Caco-2 (cell line): ENCODE data around the gene GBP2. TPM values are rescaled to one million over a fixed set of nuclear protein-coding genes. Genes with fewer than 3 reads are reported as not detected.

Experiments used
- BruUV-seq: library from RNA; stranded (reverse); fragments of 400-500 nt; replicated peaks from 2 replicates; lab custom pipeline; 2021; lab: Mats Ljungman, UMichigan
- CTCF ChIA-PET: fragments of 300-600 bp; sonication (Branson Sonifier 250); formaldehyde crosslinking; loops from one replicate; lab custom pipeline; 2022; ENCODE audit warnings: antibody characterized with exemption; lab: Charles Lee
- POLR2A ChIA-PET: fragments of 300-600 bp; sonication (Branson Sonifier 250); formaldehyde crosslinking; loops from one replicate; lab custom pipeline; 2022; ENCODE audit warnings: antibody characterized with exemption; lab: Charles Lee
- DNase-seq, 2 experiments: peaks; one replicate each; pipeline versions ENCODE4 v3.0.0 to v3.0.0-alpha.2; 2020 to 2022
- H3K27me3 ChIP-seq: replicated peaks from 2 replicates; pipeline ENCODE4 v1.6.0; 2011; ENCODE audit warnings: low read length; ENCODE audit not compliant: control insufficient read depth, insufficient read depth
- H3K36me3 ChIP-seq: 2 replicates; pipeline ENCODE4 v1.5.1; 2011; ENCODE audit warnings: low read length; ENCODE audit not compliant: control insufficient read depth, insufficient read depth
- H3K4me1 ChIP-seq: fragments of 250-450 bp; sonication (Bioruptor Pico); 2 replicates; pipeline ENCODE4 v1.5.1; 2020; ENCODE audit warnings: mild to moderate bottlenecking
- H3K4me3 ChIP-seq: 2 replicates; pipeline ENCODE4 v1.5.1; 2011; ENCODE audit warnings: low read depth, mild to moderate bottlenecking, control low read depth, low read length
- H3K9me3 ChIP-seq: fragments of 250-450 bp; sonication (Bioruptor Pico); 2 replicates; pipeline ENCODE4 v1.5.1; 2020; ENCODE audit warnings: mild to moderate bottlenecking, moderate library complexity
- H3K27ac Mint-ChIP-seq: one replicate; pipeline ENCODE4 v1.8.0; 2022; ENCODE audit warnings: mixed read lengths; ENCODE audit not compliant: unreplicated experiment
- H3K27me3 Mint-ChIP-seq: one replicate; pipeline ENCODE4 v1.8.0; 2022; ENCODE audit warnings: mixed read lengths; ENCODE audit not compliant: insufficient read depth, unreplicated experiment
- H3K36me3 Mint-ChIP-seq: one replicate; pipeline ENCODE4 v1.8.0; 2022; ENCODE audit warnings: mild to moderate bottlenecking, mixed read lengths; ENCODE audit not compliant: insufficient read depth, unreplicated experiment
- H3K4me1 Mint-ChIP-seq: one replicate; pipeline ENCODE4 v1.8.0; 2022; ENCODE audit warnings: low read depth, mixed read lengths; ENCODE audit not compliant: unreplicated experiment
- H3K4me3 Mint-ChIP-seq: one replicate; pipeline ENCODE4 v1.8.0; 2022; ENCODE audit warnings: mild to moderate bottlenecking, moderate library complexity, mixed read lengths; ENCODE audit not compliant: unreplicated experiment
- H3K9me3 Mint-ChIP-seq: one replicate; pipeline ENCODE4 v1.8.0; 2022; ENCODE audit warnings: mixed read lengths; ENCODE audit not compliant: unreplicated experiment
- CTCF ChIP-seq, 2 experiments: fragments of 200-600 bp in 1 of 2; IDR thresholded peaks; 1 replicate in 1 of 2; 2 replicates in 1 of 2; pipeline versions ENCODE4 v1.5.1 to v1.8.0; 2011 to 2022; ENCODE audit warnings: antibody characterized with exemption in 1 of 2, control low read depth in 1 of 2, inconsistent platforms in 1 of 2, low read depth in 1 of 2, low read length in 1 of 2, mild to moderate bottlenecking in 1 of 2, moderate library complexity in 1 of 2; ENCODE audit not compliant: insufficient read depth in 1 of 2, severe bottlenecking in 1 of 2, unreplicated experiment in 1 of 2
- intact Hi-C: fragments of 100-400 bp; cut with micrococcal nuclease; formaldehyde crosslinking; loops from one replicate; pipeline ENCODE4 v1.10.0; 2022; ENCODE audit not compliant: unreplicated experiment
- total RNA-seq: library from RNA; stranded (reverse); gene quantifications from 2 replicates; pipeline ENCODE4 v1.2.3, GENCODE V29; 2022

GBP2 gene
- total RNA-seq, 1 experiment from 2014 or later = 0.23 TPM

GRCh38 chr1:89143484-89143883 is 17.6 kb upstream of the GBP2 start:
- no peaks in the 10 kb centered on the region for H3K27me3 ChIP-seq
- intact Hi-C loops = loop anchor here (10.0 kb wide), 1 partner anchor 311 kb away; no protein-coding TSS in a partner anchor
- H3K36me3 ChIP-seq = no peaks in the 10 kb centered on the region
- no peaks in the 10 kb centered on the region for H3K9me3 Mint-ChIP-seq
- no peak overlapping the region for H3K27ac Mint-ChIP-seq
- BruUV-seq = no TSS peak
- no peak for TF ChIP-seq CTCF (IDR thresholded peaks at IDR 0.05; ENCODE audit: insufficient read depth in 1 of 2, low read depth in 1 of 2, low read length in 1 of 2, severe bottlenecking in 1 of 2, unreplicated experiment in 1 of 2)
- no peaks in the 10 kb centered on the region for H3K9me3 ChIP-seq
- ChIA-PET POLR2A (no interaction called here), CTCF (no interaction called here)
- H3K36me3 Mint-ChIP-seq = no peaks in the 10 kb centered on the region
- no peaks in the 10 kb centered on the region for H3K4me1 Mint-ChIP-seq
- no peaks in the 10 kb centered on the region for H3K4me1 ChIP-seq
- no peak for DNase-seq
- no peaks in the 10 kb centered on the region for H3K27me3 Mint-ChIP-seq
- H3K4me3 ChIP-seq = no peak overlapping the region
- H3K4me3 Mint-ChIP-seq = no peak overlapping the region

- intact Hi-C loops = loop anchor here (10.0 kb wide), 1 partner anchor 313 kb away; no protein-coding TSS in a partner anchor
- no peaks in the 10 kb centered on the region for H3K4me1 Mint-ChIP-seq
- Histone ChIP-seq H3K4me1 (no peaks in the 10 kb centered on the region), H3K9me3 (no peaks in the 10 kb centered on the region), H3K36me3 (no peaks in the 10 kb centered on the region), H3K4me3 (no peak overlapping the region), H3K27me3 (no peaks in the 10 kb centered on the region)
- no peak for DNase-seq
- H3K36me3 Mint-ChIP-seq = no peaks in the 10 kb centered on the region
- no TSS peak for BruUV-seq
- POLR2A ChIA-PET = no interaction called here
- no peaks in the 10 kb centered on the region for H3K27me3 Mint-ChIP-seq
- no peak overlapping the region for H3K4me3 Mint-ChIP-seq
- H3K9me3 Mint-ChIP-seq = no peaks in the 10 kb centered on the region
- no peak for TF ChIP-seq CTCF (IDR thresholded peaks at IDR 0.05; ENCODE audit: insufficient read depth in 1 of 2, low read depth in 1 of 2, low read length in 1 of 2, severe bottlenecking in 1 of 2, unreplicated experiment in 1 of 2)
- CTCF ChIA-PET = no interaction called here
- H3K27ac Mint-ChIP-seq = no peak overlapping the region
Measured at GRCh38 chr1:89142160-89142559, 16.2 kb upstream of the GBP2 start.

- no peak for DNase-seq
- no peaks in the 10 kb centered on the region for H3K36me3 ChIP-seq
- Mint-ChIP-seq H3K27me3 (peaks cover 3% of the 10 kb centered on the region), H3K4me1 (no peaks in the 10 kb centered on the region), H3K36me3 (no peaks in the 10 kb centered on the region), H3K9me3 (no peaks in the 10 kb centered on the region), H3K27ac (no peak overlapping the region), H3K4me3 (no peak overlapping the region)
- ChIA-PET CTCF (no interaction called here), POLR2A (no interaction called here)
- intact Hi-C loops = no loop called here
- BruUV-seq = no TSS peak
- no peaks in the 10 kb centered on the region for H3K27me3 ChIP-seq
- no peak for TF ChIP-seq CTCF (IDR thresholded peaks at IDR 0.05; ENCODE audit: insufficient read depth in 1 of 2, low read depth in 1 of 2, low read length in 1 of 2, severe bottlenecking in 1 of 2, unreplicated experiment in 1 of 2)
- H3K4me1 ChIP-seq = no peaks in the 10 kb centered on the region
- no peaks in the 10 kb centered on the region for H3K9me3 ChIP-seq
- no peak overlapping the region for H3K4me3 ChIP-seq
Measured at GRCh38 chr1:89133747-89134146, 7.8 kb upstream of the GBP2 start.
